Chondrocyte (in vitro differentiated cells): ENCODE results near the gene PEPD. TPM values are rescaled to one million over a fixed set of nuclear protein-coding genes. Genes with fewer than 3 reads are reported as not detected.

ENCODE experiments used
- DNase-seq: peaks from one replicate; pipeline ENCODE4 v3.0.0; 2021; ENCODE audit warnings: mixed read lengths, low spot score
- H3K27ac Mint-ChIP-seq: one replicate; pipeline ENCODE4 v1.8.0; 2021; ENCODE audit warnings: mild to moderate bottlenecking, moderate library complexity, mixed read lengths; ENCODE audit not compliant: unreplicated experiment
- H3K27me3 Mint-ChIP-seq: 2 replicates; pipeline ENCODE4 v1.8.0; 2021; ENCODE audit warnings: low read depth, mixed read lengths
- H3K36me3 Mint-ChIP-seq: 2 replicates; pipeline ENCODE4 v1.8.0; 2021; ENCODE audit warnings: low read depth, mixed read lengths
- H3K4me1 Mint-ChIP-seq: 2 replicates; pipeline ENCODE4 v1.8.0; 2021; ENCODE audit warnings: low read depth, mild to moderate bottlenecking, mixed read lengths
- H3K4me3 Mint-ChIP-seq: one replicate; pipeline ENCODE4 v1.8.0; 2021; ENCODE audit warnings: mild to moderate bottlenecking, moderate library complexity, mixed read lengths; ENCODE audit not compliant: unreplicated experiment
- H3K9me3 Mint-ChIP-seq: 2 replicates; pipeline ENCODE4 v1.8.0; 2021; ENCODE audit warnings: low read depth, mixed read lengths
- total RNA-seq: library from RNA; stranded (reverse); gene quantifications from 3 replicates; pipeline ENCODE4 v1.2.1, GENCODE V29; 2021
- TF ChIP-seq, protein P1 (sequence below): fragments of 200-600 bp; sonication (generic); IDR thresholded peaks from 2 replicates; pipeline ENCODE4 v1.5.0; 2021; ENCODE audit warnings: antibody characterized with exemption, mild to moderate bottlenecking, moderate library complexity

The PEPD gene
- total RNA-seq, 1 donor from 2014 or later, result 55.6 TPM

GRCh38 chr19:33464733-33465115 is 56.9 kb downstream of the PEPD start:
- H3K9me3 Mint-ChIP-seq, result no peaks in the 10 kb centered on the region

GRCh38 chr19:33464010-33464732 is 57.4 kb downstream of the PEPD start:
- Mint-ChIP-seq H3K27me3 (no peaks in the 10 kb centered on the region), H3K4me3 (no peak overlapping the region), H3K27ac (no peak overlapping the region), H3K36me3 (peaks cover 9% of the 10 kb centered on the region), H3K9me3 (no peaks in the 10 kb centered on the region), H3K4me1 (no peaks in the 10 kb centered on the region)
- DNase-seq, result peak; percentile 49
- TF ChIP-seq, protein P1, sequence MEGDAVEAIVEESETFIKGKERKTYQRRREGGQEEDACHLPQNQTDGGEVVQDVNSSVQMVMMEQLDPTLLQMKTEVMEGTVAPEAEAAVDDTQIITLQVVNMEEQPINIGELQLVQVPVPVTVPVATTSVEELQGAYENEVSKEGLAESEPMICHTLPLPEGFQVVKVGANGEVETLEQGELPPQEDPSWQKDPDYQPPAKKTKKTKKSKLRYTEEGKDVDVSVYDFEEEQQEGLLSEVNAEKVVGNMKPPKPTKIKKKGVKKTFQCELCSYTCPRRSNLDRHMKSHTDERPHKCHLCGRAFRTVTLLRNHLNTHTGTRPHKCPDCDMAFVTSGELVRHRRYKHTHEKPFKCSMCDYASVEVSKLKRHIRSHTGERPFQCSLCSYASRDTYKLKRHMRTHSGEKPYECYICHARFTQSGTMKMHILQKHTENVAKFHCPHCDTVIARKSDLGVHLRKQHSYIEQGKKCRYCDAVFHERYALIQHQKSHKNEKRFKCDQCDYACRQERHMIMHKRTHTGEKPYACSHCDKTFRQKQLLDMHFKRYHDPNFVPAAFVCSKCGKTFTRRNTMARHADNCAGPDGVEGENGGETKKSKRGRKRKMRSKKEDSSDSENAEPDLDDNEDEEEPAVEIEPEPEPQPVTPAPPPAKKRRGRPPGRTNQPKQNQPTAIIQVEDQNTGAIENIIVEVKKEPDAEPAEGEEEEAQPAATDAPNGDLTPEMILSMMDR, result no peak

More at GRCh38 chr19:33464733-33465115, 56.9 kb downstream of the PEPD start:
- no peak overlapping the region for H3K4me3 Mint-ChIP-seq
- DNase-seq, result no peak
- H3K27ac Mint-ChIP-seq, result no peak overlapping the region
- TF ChIP-seq, protein P1, result no peak
- H3K4me1 Mint-ChIP-seq, result no peaks in the 10 kb centered on the region
- no peaks in the 10 kb centered on the region for H3K27me3 Mint-ChIP-seq
- peaks cover 9% of the 10 kb centered on the region for H3K36me3 Mint-ChIP-seq

DNA sequence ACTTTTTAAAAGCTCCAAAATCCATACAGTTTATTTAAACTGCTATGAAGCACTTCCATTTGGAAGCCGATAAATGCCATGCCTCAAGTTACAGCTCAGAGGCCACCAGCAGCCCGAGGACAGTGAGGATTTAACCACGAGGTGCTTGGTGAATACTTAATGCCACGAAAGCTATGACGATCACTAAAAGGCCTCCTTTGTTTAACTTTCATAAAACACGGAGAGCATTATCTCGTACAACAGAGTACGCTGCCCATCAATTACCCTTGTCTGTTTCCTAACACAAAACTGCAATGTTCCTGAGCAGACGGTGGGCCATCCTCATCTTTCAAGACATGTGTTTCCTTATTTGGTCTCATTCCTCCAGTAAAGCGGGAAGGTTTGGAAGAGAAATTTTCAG is 58.4 kb downstream of the PEPD start:
- no peak for DNase-seq
- Mint-ChIP-seq H3K9me3 (no peaks in the 10 kb centered on the region), H3K4me1 (no peaks in the 10 kb centered on the region), H3K4me3 (no peak overlapping the region), H3K27me3 (no peaks in the 10 kb centered on the region), H3K27ac (no peak overlapping the region), H3K36me3 (peaks cover 9% of the 10 kb centered on the region)
- TF ChIP-seq, protein P1, result no peak

DNA sequence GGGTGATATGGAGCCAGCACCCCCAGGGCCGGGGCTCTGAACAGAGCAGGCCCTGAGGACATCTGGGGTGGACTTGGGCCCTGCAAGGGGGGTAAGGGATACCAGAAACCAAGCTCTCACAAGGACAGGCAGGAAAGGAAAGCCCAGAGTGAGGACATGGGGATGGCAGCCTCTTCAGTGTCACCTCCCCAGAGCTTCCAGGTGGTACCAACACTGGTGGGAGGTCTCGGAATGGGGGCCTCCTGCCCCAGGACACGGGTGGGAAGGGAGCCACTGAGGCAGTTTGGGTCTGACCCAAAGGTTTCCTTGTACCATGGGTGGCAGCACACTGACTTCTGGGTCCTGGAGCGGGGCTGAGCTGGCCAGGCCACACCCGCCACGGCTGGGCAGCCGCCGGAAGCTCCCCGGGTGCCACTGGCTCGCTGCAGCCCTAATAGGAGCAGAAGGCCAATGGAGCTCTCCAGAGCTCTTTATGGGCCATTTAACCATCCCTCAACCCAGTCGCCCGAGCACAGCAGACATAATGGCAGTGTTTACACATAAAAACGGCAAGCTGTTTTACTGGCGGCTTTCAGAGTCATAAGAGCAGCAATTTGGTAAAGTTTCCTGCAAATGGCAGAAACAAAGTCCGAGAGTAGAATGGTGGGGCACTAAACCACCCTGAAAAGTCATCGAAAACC is 59.3 kb downstream of the PEPD start:
- TF ChIP-seq, protein P1, result no peak
- Mint-ChIP-seq H3K27ac (no peak overlapping the region), H3K4me1 (no peaks in the 10 kb centered on the region), H3K27me3 (no peaks in the 10 kb centered on the region), H3K9me3 (no peaks in the 10 kb centered on the region), H3K4me3 (no peak overlapping the region), H3K36me3 (peaks cover 6% of the 10 kb centered on the region)
- peak; percentile 70 for DNase-seq

- Mint-ChIP-seq H3K36me3 (peaks cover 4% of the 10 kb centered on the region), H3K4me1 (no peaks in the 10 kb centered on the region), H3K4me3 (no peak overlapping the region), H3K9me3 (no peaks in the 10 kb centered on the region), H3K27me3 (no peaks in the 10 kb centered on the region), H3K27ac (no peak overlapping the region)
- peak; percentile 84 for DNase-seq
- TF ChIP-seq, protein P1, result no peak
Measured at GRCh38 chr19:33461256-33462111, 60.1 kb downstream of the PEPD start.
